Measurements from ENCODE around the gene CADM1.

Gene CADM1

DNA sequence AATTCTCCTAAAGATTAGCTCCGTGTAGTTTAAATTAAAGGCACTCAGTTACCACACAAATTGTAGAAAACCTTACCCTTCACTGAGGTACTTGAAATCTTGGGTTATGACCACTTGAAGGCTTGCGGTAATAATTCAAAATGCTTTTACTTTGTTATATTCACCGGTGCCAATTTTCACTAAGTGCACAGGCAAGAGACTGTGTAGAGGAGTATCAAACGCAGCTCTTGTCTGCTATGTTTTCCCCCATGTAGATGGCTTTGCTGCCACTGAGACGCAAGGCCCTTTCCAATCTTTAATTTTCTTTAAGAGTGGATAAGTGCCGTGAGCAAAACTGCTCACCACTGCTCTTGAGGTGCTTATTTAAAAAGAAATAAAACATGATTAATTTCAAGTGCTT is 155.8 kb downstream of the CADM1 start:
- Histone ChIP-seq H3K27me3 (ENCODE audit: low read depth) (no peaks in the 10 kb centered on the region), H3K36me3 (replicated peaks) (no peaks in the 10 kb centered on the region), H3K9me3 (no peaks in the 10 kb centered on the region), H3K4me3 (no peak overlapping the region), H3K4me1 (no peaks in the 10 kb centered on the region)
- in situ Hi-C loops (cut with MboI; ENCODE audit: low sequenced_read_pairs), result loop anchor here (25.0 kb wide), 1 partner anchor 1339 kb away; no protein-coding TSS in a partner anchor
- DNase-seq (ENCODE audit: low spot score in 2 of 2), result no peak

DNA sequence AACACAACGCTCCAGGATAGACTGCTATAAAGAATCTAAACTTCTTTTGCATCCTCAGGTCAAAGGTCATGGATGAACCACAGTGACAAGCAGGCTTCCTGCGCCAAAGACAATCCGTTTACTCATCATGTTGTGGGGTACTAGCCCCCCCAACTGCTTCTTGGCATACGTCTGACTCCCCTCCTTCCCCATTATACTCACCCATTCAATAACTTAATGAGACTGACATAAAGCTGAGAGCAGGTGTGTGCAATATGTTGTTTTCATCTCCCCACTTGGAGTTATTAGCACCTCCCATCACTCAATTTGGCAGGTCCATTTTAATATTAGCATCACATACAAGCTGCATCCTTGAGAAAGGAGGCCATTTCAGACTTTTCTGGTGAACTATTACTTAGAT is 157.1 kb downstream of the CADM1 start:
- Histone ChIP-seq H3K27me3 (ENCODE audit: low read depth) (no peaks in the 10 kb centered on the region), H3K9me3 (no peaks in the 10 kb centered on the region), H3K36me3 (replicated peaks) (no peaks in the 10 kb centered on the region), H3K4me1 (no peaks in the 10 kb centered on the region), H3K4me3 (no peak overlapping the region)
- in situ Hi-C loops (cut with MboI; ENCODE audit: low sequenced_read_pairs), result loop anchor here (25.0 kb wide), 1 partner anchor 1340 kb away; no protein-coding TSS in a partner anchor
- DNase-seq (ENCODE audit: low spot score in 2 of 2), result no peak

DNA sequence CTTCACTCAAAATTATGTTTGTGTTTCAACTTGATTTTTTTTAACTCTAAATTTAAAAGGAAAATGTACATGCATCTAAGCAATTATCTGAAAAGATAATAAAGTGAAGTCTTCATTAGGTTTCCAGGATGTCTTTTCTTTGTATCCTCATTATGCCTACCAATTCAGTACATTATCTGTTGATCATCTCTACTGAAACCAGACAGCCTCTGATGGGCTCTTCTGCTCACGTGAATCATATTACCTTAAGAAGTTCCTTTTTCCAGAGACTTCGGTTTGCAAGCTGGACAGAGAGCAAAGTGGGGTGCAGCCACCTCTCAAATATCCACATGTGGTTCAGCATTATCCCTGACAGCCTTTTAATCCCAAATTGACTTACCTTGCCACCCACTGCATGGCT is 158.4 kb downstream of the CADM1 start:
- H3K4me1 ChIP-seq, result no peaks in the 10 kb centered on the region
- H3K9me3 ChIP-seq, result no peaks in the 10 kb centered on the region
- no peak overlapping the region for H3K4me3 ChIP-seq
- no peaks in the 10 kb centered on the region for H3K36me3 ChIP-seq (replicated peaks)
- no peaks in the 10 kb centered on the region for H3K27me3 ChIP-seq (ENCODE audit: low read depth)
- DNase-seq (ENCODE audit: low spot score in 2 of 2), result no peak
- in situ Hi-C loops (cut with MboI; ENCODE audit: low sequenced_read_pairs), result loop anchor here (25.0 kb wide), 1 partner anchor 1341 kb away; no protein-coding TSS in a partner anchor

DNA sequence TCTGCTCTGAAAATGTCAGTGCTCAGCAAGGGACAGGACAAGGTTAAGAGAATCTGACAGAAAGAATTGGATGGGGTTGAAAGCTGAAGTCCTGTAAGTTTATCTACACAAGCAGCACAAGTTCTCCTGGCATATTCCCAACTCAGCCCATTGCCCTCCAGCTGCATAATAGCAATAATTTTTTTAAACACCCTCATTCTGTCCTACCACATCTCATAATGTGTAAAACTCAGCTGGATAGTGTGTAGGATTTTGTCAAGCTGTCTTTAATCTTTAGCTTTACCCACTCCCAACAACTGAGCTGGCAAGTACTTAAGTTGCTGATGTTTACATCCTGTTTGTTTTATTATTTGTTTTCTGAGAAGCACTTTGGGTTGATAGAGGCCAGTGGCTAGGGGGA is 158.9 kb downstream of the CADM1 start:
- no peaks in the 10 kb centered on the region for H3K9me3 ChIP-seq
- no peaks in the 10 kb centered on the region for H3K27me3 ChIP-seq (ENCODE audit: low read depth)
- H3K4me3 ChIP-seq, result no peak overlapping the region
- in situ Hi-C loops (cut with MboI; ENCODE audit: low sequenced_read_pairs), result loop anchor here (25.0 kb wide), 1 partner anchor 1342 kb away; no protein-coding TSS in a partner anchor
- no peaks in the 10 kb centered on the region for H3K36me3 ChIP-seq (replicated peaks)
- no peak for DNase-seq (ENCODE audit: low spot score in 2 of 2)
- no peaks in the 10 kb centered on the region for H3K4me1 ChIP-seq

DNA sequence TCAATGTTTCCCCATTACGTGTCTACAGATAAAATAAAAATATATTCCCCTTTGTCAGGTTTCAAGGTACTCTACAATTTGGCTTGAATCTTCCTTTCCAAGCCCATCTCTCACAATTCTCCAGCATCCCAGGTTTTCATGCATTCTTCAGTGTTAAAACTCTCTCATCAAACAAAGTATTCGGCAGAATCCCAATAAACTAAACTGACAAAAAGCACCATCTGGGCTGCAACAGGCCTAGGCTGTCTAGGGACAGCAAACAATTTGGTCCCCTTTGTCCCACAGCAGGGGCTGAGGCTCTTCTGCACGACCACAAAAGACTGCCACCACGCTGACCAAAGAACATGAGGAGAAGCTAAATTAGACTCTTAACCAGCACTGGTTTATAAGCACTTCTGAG is 159.4 kb downstream of the CADM1 start:
- Histone ChIP-seq H3K36me3 (replicated peaks) (no peaks in the 10 kb centered on the region), H3K4me1 (no peaks in the 10 kb centered on the region), H3K9me3 (no peaks in the 10 kb centered on the region), H3K27me3 (ENCODE audit: low read depth) (no peaks in the 10 kb centered on the region), H3K4me3 (no peak overlapping the region)
- DNase-seq (ENCODE audit: low spot score in 2 of 2), result no peak
- in situ Hi-C loops (cut with MboI; ENCODE audit: low sequenced_read_pairs), result loop anchor here (25.0 kb wide), 1 partner anchor 1342 kb away; no protein-coding TSS in a partner anchor

DNA sequence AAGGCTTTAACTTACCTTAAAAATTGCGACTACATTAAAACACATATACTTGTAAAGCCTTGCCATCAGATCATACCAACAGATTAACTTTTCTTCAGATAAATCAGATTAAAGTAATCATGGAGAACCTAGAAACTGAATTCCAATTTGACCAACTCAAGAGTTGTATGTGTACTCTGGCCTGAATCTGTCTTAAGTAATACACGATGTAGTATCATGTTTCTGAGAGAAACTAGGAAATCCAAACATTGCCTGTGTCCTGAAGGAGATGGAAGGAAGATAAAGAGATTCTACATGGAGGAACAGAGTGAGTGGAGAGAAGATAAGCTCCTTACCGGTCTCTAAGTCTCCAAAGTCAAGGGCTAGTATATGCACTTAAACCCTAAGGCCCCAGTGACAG is 162.1 kb downstream of the CADM1 start:
- H3K36me3 ChIP-seq (replicated peaks), result no peaks in the 10 kb centered on the region
- no peak for DNase-seq (ENCODE audit: low spot score in 2 of 2)
- in situ Hi-C loops (cut with MboI; ENCODE audit: low sequenced_read_pairs), result loop anchor here (25.0 kb wide), 1 partner anchor 1345 kb away; no protein-coding TSS in a partner anchor
- no peaks in the 10 kb centered on the region for H3K4me1 ChIP-seq
- no peaks in the 10 kb centered on the region for H3K9me3 ChIP-seq
- peaks cover 7% of the 10 kb centered on the region; the same call in 1 of the 2 replicates for H3K27me3 ChIP-seq (ENCODE audit: low read depth)
- no peak overlapping the region for H3K4me3 ChIP-seq

DNA sequence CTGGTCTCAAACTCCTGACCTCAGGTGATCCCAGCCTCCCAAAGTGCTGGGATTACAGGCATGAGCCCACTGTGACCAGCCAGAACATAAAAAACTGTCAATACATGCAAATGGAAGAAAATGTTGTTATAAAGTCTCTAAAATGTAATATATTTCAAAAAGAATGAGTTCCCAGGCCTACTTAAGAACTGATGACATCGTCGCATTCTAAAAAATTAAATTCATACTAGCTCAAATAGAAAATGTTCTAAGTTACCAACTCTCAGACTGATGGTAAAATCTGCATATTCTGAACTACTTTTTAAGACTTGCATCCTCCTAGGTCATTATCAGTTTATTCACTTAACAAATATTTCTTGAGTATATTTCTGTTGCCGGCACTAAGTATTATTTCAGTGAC is 163.3 kb downstream of the CADM1 start:
- DNase-seq (ENCODE audit: low spot score in 2 of 2), result no peak
- Histone ChIP-seq H3K4me3 (no peak overlapping the region), H3K27me3 (ENCODE audit: low read depth) (peaks cover 7% of the 10 kb centered on the region; the same call in 1 of the 2 replicates), H3K36me3 (replicated peaks) (no peaks in the 10 kb centered on the region), H3K4me1 (no peaks in the 10 kb centered on the region), H3K9me3 (no peaks in the 10 kb centered on the region)
- in situ Hi-C loops (cut with MboI; ENCODE audit: low sequenced_read_pairs), result loop anchor here (25.0 kb wide), 1 partner anchor 1346 kb away; no protein-coding TSS in a partner anchor

DNA sequence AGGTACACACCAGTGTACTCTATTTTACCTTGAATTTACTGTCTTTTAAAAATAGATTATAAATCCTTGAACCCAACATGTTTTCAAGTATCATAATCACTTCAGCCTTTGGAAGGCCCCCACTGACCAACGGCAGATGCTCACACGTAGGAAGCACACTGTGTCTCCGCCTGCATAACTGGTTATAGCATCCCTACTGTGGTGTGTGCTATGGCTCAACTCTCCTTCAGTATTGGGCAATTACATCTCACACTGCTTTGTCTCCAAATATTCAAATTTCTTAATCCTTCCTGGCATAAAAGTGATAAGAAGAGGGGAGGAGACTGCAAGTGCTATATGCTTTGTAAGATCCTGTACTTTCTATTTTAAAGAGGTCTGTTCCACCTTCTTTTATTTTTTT is 165.7 kb downstream of the CADM1 start:
- H3K9me3 ChIP-seq, result no peaks in the 10 kb centered on the region
- in situ Hi-C loops (cut with MboI; ENCODE audit: low sequenced_read_pairs), result loop anchor here (25.0 kb wide), 1 partner anchor 1349 kb away; no protein-coding TSS in a partner anchor
- H3K4me1 ChIP-seq, result no peaks in the 10 kb centered on the region
- H3K4me3 ChIP-seq, result no peak overlapping the region
- H3K36me3 ChIP-seq (replicated peaks), result no peaks in the 10 kb centered on the region
- no peak for DNase-seq (ENCODE audit: low spot score in 2 of 2)
- H3K27me3 ChIP-seq (ENCODE audit: low read depth), result peaks cover 7% of the 10 kb centered on the region; the same call in 1 of the 2 replicates

DNA sequence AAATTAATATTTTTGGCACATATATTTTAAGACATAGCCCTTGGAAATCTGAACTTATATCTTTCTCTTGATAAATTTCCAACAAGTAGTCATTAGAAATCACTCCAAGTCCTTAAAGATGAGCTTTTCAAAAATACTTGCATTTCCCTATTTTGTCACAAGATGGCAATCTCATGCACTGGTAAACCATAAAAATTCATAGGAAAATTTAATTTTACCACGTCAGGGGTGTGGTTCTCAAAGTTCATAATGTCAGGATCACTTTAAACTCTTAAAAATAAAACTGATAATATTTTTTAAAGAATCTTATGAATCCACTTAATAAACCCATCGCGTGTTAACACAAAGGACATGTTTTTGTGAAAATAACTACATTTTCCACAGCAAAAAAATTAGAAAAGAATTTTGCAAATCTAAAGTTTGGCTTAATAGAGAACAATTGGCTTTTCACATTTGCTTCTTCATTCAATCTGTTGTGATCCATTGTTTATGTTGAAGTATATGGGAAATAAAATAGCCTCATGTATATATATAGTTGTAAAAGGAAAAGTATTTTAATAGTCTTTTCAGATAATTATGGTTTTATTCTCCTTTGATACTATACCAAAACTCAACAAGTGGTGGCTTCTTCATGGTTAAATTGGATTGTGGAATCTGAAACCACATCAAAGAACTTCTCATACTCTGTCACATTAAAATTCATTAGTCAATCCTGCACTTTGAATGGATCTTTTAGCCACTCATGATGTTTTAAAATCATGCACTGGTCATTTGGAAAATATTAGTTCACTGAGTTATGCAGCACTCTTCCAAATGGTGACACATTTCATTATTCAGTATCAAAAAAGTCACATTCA is 169.1 kb downstream of the CADM1 start:
- peak in 1 of 2 experiments; percentile 22 for DNase-seq (ENCODE audit: low spot score in 2 of 2)
- in situ Hi-C loops (cut with MboI; ENCODE audit: low sequenced_read_pairs), result loop anchor here (25.0 kb wide), 1 partner anchor 1352 kb away; no protein-coding TSS in a partner anchor
- H3K4me3 ChIP-seq, result no peak overlapping the region
- no peaks in the 10 kb centered on the region for H3K4me1 ChIP-seq
- no peaks in the 10 kb centered on the region for H3K9me3 ChIP-seq
- H3K27me3 ChIP-seq (ENCODE audit: low read depth), result peaks cover 10% of the 10 kb centered on the region
- no peaks in the 10 kb centered on the region for H3K36me3 ChIP-seq (replicated peaks)

DNA sequence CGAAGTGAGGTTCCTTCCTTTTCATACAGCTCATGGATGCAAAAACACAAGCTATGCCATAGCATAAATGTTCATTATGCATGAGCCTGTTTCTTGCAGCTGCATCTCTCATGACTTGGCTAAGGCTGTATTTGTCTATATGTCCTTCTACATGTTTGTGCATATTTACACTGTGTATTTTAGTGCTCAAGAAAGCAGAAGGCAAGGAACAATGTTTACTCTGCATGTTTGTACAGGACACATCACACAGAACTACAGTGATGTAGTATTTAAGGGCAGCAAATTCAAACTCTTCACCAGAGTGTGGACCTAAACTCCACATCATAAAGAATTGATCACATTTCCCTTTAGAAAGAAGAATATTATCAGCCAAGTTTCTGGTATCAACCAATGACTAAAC is 170.3 kb downstream of the CADM1 start:
- Histone ChIP-seq H3K9me3 (no peaks in the 10 kb centered on the region), H3K36me3 (replicated peaks) (no peaks in the 10 kb centered on the region), H3K4me1 (no peaks in the 10 kb centered on the region), H3K4me3 (no peak overlapping the region), H3K27me3 (ENCODE audit: low read depth) (peaks cover 10% of the 10 kb centered on the region)
- in situ Hi-C loops (cut with MboI; ENCODE audit: low sequenced_read_pairs), result loop anchor here (25.0 kb wide), 1 partner anchor 1353 kb away; no protein-coding TSS in a partner anchor
- no peak for DNase-seq (ENCODE audit: low spot score in 2 of 2)

DNA sequence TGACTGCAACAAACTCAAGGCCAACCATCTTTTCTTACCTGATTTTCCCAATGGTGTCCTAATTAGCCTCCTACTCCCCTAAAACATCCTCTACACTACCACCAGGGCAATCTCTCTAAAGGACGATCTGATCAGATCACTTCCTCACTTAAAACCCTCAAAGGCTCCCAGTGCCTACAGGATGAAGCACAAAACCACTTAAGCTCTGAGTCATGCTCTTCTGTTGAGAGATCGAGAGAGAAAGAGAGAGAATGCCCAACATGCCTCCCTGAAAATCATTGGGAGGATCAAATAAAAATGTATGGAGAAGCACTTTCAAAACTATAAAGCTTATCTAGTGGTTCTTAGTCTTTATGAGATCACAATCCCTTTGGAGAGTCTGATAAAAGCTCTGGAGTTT is 171.1 kb downstream of the CADM1 start:
- H3K4me3 ChIP-seq, result no peak overlapping the region
- H3K27me3 ChIP-seq (ENCODE audit: low read depth), result peaks cover 10% of the 10 kb centered on the region
- no peaks in the 10 kb centered on the region for H3K9me3 ChIP-seq
- in situ Hi-C loops (cut with MboI; ENCODE audit: low sequenced_read_pairs), result loop anchor here (25.0 kb wide), 1 partner anchor 1354 kb away; no protein-coding TSS in a partner anchor
- no peaks in the 10 kb centered on the region for H3K4me1 ChIP-seq
- H3K36me3 ChIP-seq (replicated peaks), result no peaks in the 10 kb centered on the region
- DNase-seq (ENCODE audit: low spot score in 2 of 2), result no peak

DNA sequence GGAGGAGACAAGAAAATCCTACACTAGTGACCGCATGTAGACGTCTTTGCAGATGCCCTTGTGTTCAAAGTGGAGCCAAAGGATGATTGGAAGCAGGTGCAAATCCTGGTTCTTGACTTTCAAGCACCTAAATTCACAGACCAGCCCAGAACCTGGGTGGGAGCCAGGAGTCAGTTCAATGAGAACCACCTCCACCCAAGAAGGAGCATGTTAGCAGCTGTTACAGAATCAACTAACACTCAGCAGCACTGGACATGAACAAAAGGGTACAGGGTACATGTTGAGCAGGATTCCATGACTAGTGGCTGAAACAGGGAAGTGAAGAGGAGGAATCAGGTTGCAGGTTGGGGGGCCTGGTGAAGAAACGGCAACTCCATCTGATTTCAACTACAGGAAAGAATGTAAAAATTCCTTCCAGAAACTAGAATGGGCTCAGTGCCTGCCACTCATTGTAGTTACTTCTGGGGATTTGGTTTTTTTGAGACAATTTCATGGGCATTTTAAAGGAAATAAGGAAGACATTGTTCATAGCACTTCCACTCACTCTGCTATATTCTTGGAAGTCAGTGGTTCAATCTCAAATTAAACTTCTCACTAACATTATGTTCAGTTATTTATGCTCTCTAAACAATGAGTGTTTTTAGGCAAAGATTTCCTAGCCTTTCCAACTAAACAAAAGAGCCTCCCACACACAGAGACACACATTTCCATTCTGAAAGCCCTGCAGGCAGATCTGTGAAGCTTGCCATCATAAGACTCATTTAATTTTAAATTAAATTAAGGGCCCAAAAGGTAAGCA is 173.3 kb downstream of the CADM1 start:
- H3K36me3 ChIP-seq (replicated peaks), result no peaks in the 10 kb centered on the region
- no peak for DNase-seq (ENCODE audit: low spot score in 2 of 2)

DNA sequence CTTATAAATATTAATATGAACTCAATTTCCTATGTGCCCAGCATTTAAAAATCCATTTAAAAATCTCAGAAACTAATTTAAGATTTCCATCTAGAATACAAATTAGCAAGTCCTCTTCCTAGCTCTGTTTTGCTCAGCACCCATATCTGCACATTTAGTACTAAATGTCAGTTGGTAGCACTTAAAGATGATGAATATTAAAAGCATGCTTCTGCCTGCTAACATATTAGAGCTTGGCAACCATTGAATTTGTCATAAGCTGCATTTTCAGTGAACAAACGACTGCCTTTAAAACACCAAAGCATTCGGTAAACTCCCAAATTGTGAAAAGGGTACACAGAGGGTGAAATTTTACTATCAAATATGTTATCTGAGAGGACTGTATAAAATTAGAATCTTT is 177.7 kb downstream of the CADM1 start:
- no peak overlapping the region for H3K4me3 ChIP-seq
- H3K36me3 ChIP-seq (replicated peaks), result no peaks in the 10 kb centered on the region
- no peak for DNase-seq (ENCODE audit: low spot score in 2 of 2)
- no peaks in the 10 kb centered on the region for H3K4me1 ChIP-seq
- peaks cover 6% of the 10 kb centered on the region; the same call in 1 of the 2 replicates for H3K27me3 ChIP-seq (ENCODE audit: low read depth)
- in situ Hi-C loops (cut with MboI; ENCODE audit: low sequenced_read_pairs), result loop anchor here (25.0 kb wide), 1 partner anchor 1361 kb away; no protein-coding TSS in a partner anchor
- H3K9me3 ChIP-seq, result no peaks in the 10 kb centered on the region

More for the DNA sequence above, 173.3 kb downstream of the CADM1 start:
- Histone ChIP-seq H3K9me3 (no peaks in the 10 kb centered on the region), H3K27me3 (ENCODE audit: low read depth) (peaks cover 5% of the 10 kb centered on the region), H3K4me3 (no peak overlapping the region), H3K4me1 (no peaks in the 10 kb centered on the region)
- in situ Hi-C loops (cut with MboI; ENCODE audit: low sequenced_read_pairs), result loop anchor here (25.0 kb wide), 1 partner anchor 1356 kb away; no protein-coding TSS in a partner anchor
